ENCODE results near the gene BBX.

DNA sequence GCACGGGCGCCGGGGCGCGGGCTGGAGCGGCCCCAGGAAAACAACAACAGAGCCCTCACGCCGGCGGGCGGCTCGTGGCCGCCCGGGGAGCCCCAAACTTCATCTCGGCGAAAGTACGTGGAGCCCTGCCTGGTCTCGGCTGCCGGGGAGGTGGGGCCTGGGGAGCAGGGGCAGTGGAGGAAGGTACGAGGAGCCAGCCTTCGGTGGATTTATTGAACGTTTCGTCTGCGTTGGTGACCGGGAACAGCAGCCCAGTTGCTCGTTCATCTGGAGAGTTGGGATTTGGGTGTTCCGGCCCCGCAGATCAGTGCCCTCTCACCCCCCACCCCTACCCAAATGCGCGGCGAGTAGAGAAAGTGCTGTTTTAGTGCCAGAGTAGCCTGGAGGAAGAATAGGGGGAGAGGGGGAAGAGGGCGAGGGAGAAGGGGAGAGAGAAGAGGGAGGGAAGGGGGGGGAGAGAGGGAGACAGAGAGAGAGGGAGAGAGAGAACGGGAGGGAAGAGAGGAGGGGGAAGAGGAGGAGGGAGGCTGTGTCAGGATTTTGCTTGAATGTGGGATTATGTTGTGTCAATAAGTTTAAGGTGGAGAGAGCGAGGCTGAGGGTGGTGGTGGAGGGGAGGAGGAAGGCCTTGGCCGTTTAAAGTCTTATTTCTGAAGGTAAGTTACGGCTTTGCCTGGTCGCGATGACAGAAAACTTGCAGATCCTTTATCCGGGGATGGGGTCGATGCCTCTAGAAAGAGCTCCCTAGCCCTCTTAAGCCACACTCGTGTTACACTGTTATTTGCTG is 970 bp downstream of the BBX start:
- TF ChIP-seq, protein P1, sequence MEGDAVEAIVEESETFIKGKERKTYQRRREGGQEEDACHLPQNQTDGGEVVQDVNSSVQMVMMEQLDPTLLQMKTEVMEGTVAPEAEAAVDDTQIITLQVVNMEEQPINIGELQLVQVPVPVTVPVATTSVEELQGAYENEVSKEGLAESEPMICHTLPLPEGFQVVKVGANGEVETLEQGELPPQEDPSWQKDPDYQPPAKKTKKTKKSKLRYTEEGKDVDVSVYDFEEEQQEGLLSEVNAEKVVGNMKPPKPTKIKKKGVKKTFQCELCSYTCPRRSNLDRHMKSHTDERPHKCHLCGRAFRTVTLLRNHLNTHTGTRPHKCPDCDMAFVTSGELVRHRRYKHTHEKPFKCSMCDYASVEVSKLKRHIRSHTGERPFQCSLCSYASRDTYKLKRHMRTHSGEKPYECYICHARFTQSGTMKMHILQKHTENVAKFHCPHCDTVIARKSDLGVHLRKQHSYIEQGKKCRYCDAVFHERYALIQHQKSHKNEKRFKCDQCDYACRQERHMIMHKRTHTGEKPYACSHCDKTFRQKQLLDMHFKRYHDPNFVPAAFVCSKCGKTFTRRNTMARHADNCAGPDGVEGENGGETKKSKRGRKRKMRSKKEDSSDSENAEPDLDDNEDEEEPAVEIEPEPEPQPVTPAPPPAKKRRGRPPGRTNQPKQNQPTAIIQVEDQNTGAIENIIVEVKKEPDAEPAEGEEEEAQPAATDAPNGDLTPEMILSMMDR (IDR thresholded peaks at IDR 0.05; ENCODE audit: poor library complexity, severe bottlenecking): no peak
- no peak for TF ChIP-seq EZH2 (IDR thresholded peaks at IDR 0.05; ENCODE audit: borderline replicate concordance, insufficient read depth, low read length, poor library complexity, severe bottlenecking)
- no peak for TF ChIP-seq RAD21 (conservative IDR thresholded peaks at IDR 0.05)
- TF ChIP-seq, protein P2, sequence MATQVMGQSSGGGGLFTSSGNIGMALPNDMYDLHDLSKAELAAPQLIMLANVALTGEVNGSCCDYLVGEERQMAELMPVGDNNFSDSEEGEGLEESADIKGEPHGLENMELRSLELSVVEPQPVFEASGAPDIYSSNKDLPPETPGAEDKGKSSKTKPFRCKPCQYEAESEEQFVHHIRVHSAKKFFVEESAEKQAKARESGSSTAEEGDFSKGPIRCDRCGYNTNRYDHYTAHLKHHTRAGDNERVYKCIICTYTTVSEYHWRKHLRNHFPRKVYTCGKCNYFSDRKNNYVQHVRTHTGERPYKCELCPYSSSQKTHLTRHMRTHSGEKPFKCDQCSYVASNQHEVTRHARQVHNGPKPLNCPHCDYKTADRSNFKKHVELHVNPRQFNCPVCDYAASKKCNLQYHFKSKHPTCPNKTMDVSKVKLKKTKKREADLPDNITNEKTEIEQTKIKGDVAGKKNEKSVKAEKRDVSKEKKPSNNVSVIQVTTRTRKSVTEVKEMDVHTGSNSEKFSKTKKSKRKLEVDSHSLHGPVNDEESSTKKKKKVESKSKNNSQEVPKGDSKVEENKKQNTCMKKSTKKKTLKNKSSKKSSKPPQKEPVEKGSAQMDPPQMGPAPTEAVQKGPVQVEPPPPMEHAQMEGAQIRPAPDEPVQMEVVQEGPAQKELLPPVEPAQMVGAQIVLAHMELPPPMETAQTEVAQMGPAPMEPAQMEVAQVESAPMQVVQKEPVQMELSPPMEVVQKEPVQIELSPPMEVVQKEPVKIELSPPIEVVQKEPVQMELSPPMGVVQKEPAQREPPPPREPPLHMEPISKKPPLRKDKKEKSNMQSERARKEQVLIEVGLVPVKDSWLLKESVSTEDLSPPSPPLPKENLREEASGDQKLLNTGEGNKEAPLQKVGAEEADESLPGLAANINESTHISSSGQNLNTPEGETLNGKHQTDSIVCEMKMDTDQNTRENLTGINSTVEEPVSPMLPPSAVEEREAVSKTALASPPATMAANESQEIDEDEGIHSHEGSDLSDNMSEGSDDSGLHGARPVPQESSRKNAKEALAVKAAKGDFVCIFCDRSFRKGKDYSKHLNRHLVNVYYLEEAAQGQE (IDR thresholded peaks at IDR 0.05; ENCODE audit: borderline replicate concordance): no peak

Measured in neural cell (in vitro differentiated cells).